PC-3 (cell line): ENCODE data around the gene PTPRN2. TPM values are rescaled to one million over a fixed set of nuclear protein-coding genes. Genes with fewer than 3 reads are reported as not detected.

Source experiments
- ATAC-seq: fragments of 200-7000 bp; cut with Tn5 transposase; 2 replicates; pipeline ENCODE4 v1.9.1; 2020; ENCODE audit warnings: mild to moderate bottlenecking, moderate library complexity
- BruUV-seq: library from RNA; stranded (reverse); fragments of 400-500 nt; replicated peaks from 2 replicates; lab custom pipeline; 2021; lab: Mats Ljungman, UMichigan
- CTCF ChIA-PET: fragments of 300-600 bp; sonication (Branson Sonifier 250); formaldehyde crosslinking; loops from one replicate; lab custom pipeline; 2022; ENCODE audit warnings: antibody characterized with exemption; lab: Charles Lee
- POLR2A ChIA-PET: fragments of 300-600 bp; sonication (Branson Sonifier 250); formaldehyde crosslinking; loops from one replicate; lab custom pipeline; 2022; ENCODE audit warnings: antibody characterized with exemption; ENCODE audit not compliant: unreplicated experiment; lab: Charles Lee
- DNase-seq: peaks from one replicate; pipeline ENCODE4 v3.0.0-alpha.2; 2015
- H2AFZ ChIP-seq: fragments of 300-600 bp; sonication (generic); 2 replicates; pipeline ENCODE4 v1.6.0; 2016; ENCODE audit warnings: antibody characterized with exemption, low read length
- H3F3A ChIP-seq: fragments of 300-600 bp; sonication (generic); one replicate; pipeline ENCODE4 v1.6.0; 2017; ENCODE audit warnings: antibody characterized with exemption, low read length, control low read depth, mild to moderate bottlenecking; ENCODE audit not compliant: unreplicated experiment
- H3K27ac ChIP-seq: fragments of 300-600 bp; sonication (generic); 2 replicates; pipeline ENCODE4 v1.5.1; 2016; ENCODE audit warnings: mild to moderate bottlenecking, low read length
- H3K27me3 ChIP-seq: fragments of 300-600 bp; sonication (generic); 2 replicates; pipeline ENCODE4 v1.6.1; 2016; ENCODE audit warnings: low read length, mixed read lengths
- H3K36me3 ChIP-seq: fragments of 300-600 bp; sonication (generic); 2 replicates; pipeline ENCODE4 v1.6.1; 2016; ENCODE audit warnings: low read depth, mixed run types, low read length, mixed read lengths
- H3K4me1 ChIP-seq: fragments of 300-600 bp; sonication (generic); 2 replicates; pipeline ENCODE4 v1.5.1; 2016; ENCODE audit warnings: low read length; ENCODE audit not compliant: insufficient read depth
- H3K4me2 ChIP-seq: fragments of 300-600 bp; sonication (generic); 2 replicates; pipeline ENCODE4 v1.6.0; 2016; ENCODE audit warnings: low read length
- H3K4me3 ChIP-seq: fragments of 300-600 bp; sonication (generic); 2 replicates; pipeline ENCODE4 v1.5.1; 2016; ENCODE audit warnings: mild to moderate bottlenecking, low read length, mixed read lengths
- H3K79me2 ChIP-seq: fragments of 300-600 bp; sonication (generic); 2 replicates; pipeline ENCODE4 v1.6.1; 2017; ENCODE audit warnings: low read length, mixed read lengths
- H3K9ac ChIP-seq: fragments of 300-600 bp; sonication (generic); 2 replicates; pipeline ENCODE4 v1.6.0; 2016; ENCODE audit warnings: mild to moderate bottlenecking, low read length
- H3K9me2 ChIP-seq: fragments of 300-600 bp; sonication (generic); replicated peaks from 2 replicates; pipeline ENCODE4 v1.6.1; 2016; ENCODE audit warnings: mixed run types, low read length, mixed read lengths
- H3K9me3 ChIP-seq: fragments of 300-600 bp; sonication (generic); 2 replicates; pipeline ENCODE4 v1.6.1; 2016; ENCODE audit warnings: low read length, mixed read lengths
- H4K20me1 ChIP-seq: fragments of 300-600 bp; sonication (generic); 2 replicates; pipeline ENCODE4 v1.6.1; 2016; ENCODE audit warnings: low read length, mixed read lengths
- CTCF ChIP-seq: fragments of 300-600 bp; sonication (generic); conservative IDR thresholded peaks from 2 replicates; pipeline ENCODE4 v1.5.1; 2017; ENCODE audit warnings: antibody characterized with exemption, low read depth, mild to moderate bottlenecking, low read length
- EZH2 ChIP-seq: fragments of 300-600 bp; sonication (generic); IDR thresholded peaks from one replicate; pipeline ENCODE4 v1.6.1; 2017; ENCODE audit warnings: antibody characterized with exemption, mild to moderate bottlenecking, low read length; ENCODE audit not compliant: unreplicated experiment
- EZH2phosphoT487 ChIP-seq: fragments of 300-600 bp; sonication (generic); IDR thresholded peaks from 2 replicates; pipeline ENCODE4 v1.6.1; 2018; ENCODE audit warnings: mild to moderate bottlenecking, antibody characterized with exemption, low read length, borderline replicate concordance
- intact Hi-C: fragments of 100-400 bp; cut with micrococcal nuclease; formaldehyde crosslinking; loops from 2 replicates; pipeline ENCODE4 v1.9.0; 2023
- total RNA-seq: library from RNA; depleted of rRNA; stranded (reverse); fragments of >200 nt; gene quantifications from 2 replicates; pipeline ENCODE4 v1.2.3, GENCODE V29; 2014

Gene PTPRN2
- total RNA-seq, 1 experiment from 2014 or later: 3.2 TPM

- Histone ChIP-seq H3K9me2 (no peaks in the 10 kb centered on the region), H3F3A (no peaks in the 10 kb centered on the region), H3K27me3 (peaks cover 32% of the 10 kb centered on the region), H3K4me3 (no peak overlapping the region), H2AFZ (no peak overlapping the region), H3K9ac (no peak overlapping the region), H3K27ac (no peak overlapping the region), H4K20me1 (no peaks in the 10 kb centered on the region), H3K9me3 (no peaks in the 10 kb centered on the region), H3K36me3 (no peaks in the 10 kb centered on the region), H3K4me2 (no peak overlapping the region), H3K79me2 (no peaks in the 10 kb centered on the region), H3K4me1 (no peaks in the 10 kb centered on the region)
- ChIA-PET POLR2A (no interaction called here), CTCF (no interaction called here)
- no peak for TF ChIP-seq CTCF
- TF ChIP-seq EZH2: no peak
- no peak for TF ChIP-seq EZH2phosphoT487
- ATAC-seq (no peak), DNase-seq (no peak)
- intact Hi-C loops: no loop called here
- no TSS peak for BruUV-seq
These were observed 756.3 kb downstream of the PTPRN2 start for GRCh38 chr7:157831143-157831905.

- no peaks in the 10 kb centered on the region for H3F3A ChIP-seq
- no peaks in the 10 kb centered on the region for H4K20me1 ChIP-seq
- intact Hi-C loops: no loop called here
- no peaks in the 10 kb centered on the region for H3K36me3 ChIP-seq
- BruUV-seq: no TSS peak
- ChIA-PET CTCF (no interaction called here), POLR2A (no interaction called here)
- peaks cover 29% of the 10 kb centered on the region for H3K27me3 ChIP-seq
- no peak overlapping the region for H3K4me3 ChIP-seq
- ATAC-seq: no peak
- H3K79me2 ChIP-seq: no peaks in the 10 kb centered on the region
- no peaks in the 10 kb centered on the region for H3K9me2 ChIP-seq
- no peak overlapping the region for H3K9ac ChIP-seq
- no peaks in the 10 kb centered on the region for H3K9me3 ChIP-seq
- TF ChIP-seq EZH2phosphoT487 (no peak), EZH2 (no peak), CTCF (no peak)
- no peaks in the 10 kb centered on the region for H3K4me1 ChIP-seq
- no peak overlapping the region for H3K4me2 ChIP-seq
- no peak overlapping the region for H3K27ac ChIP-seq
- H2AFZ ChIP-seq: no peak overlapping the region
- no peak for DNase-seq
These were observed 757.3 kb downstream of the PTPRN2 start for GRCh38 chr7:157830331-157830730.

DNA sequence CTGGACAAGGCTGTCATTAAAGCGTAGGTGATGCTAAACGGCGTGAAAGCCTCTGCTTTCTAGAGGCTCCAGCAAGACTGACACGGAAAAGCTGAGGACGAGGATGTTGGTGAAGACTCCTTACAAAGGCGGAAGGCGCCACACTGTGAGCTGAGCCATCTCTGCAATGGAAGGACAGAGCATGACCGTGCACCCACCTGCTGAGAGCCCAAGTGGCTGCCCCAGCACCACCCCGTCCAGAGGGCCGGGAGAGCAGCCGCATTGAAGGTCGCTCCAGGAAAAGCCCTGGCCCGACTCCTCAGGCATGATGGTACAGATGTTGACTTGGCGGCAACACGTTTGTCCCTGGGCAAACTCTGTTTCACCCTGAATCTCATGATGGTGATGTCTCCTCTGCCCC, 758.1 kb downstream of the PTPRN2 start:
- intact Hi-C loops: no loop called here
- H3K4me3 ChIP-seq: no peak overlapping the region
- ChIA-PET CTCF (interaction anchor here (0.6 kb wide), 1 partner anchor 290 kb away, joined by 3 read pairs; no protein-coding TSS in a partner anchor), POLR2A (no interaction called here)
- H3K4me1 ChIP-seq: no peaks in the 10 kb centered on the region
- ATAC-seq: no peak
- no peaks in the 10 kb centered on the region for H3K9me2 ChIP-seq
- H2AFZ ChIP-seq: no peak overlapping the region
- no TSS peak for BruUV-seq
- no peaks in the 10 kb centered on the region for H4K20me1 ChIP-seq
- H3K36me3 ChIP-seq: no peaks in the 10 kb centered on the region
- DNase-seq: no peak
- H3K9me3 ChIP-seq: no peaks in the 10 kb centered on the region
- peaks cover 22% of the 10 kb centered on the region for H3K27me3 ChIP-seq
- H3K4me2 ChIP-seq: no peak overlapping the region
- no peak overlapping the region for H3K9ac ChIP-seq
- no peak overlapping the region for H3K27ac ChIP-seq
- no peaks in the 10 kb centered on the region for H3K79me2 ChIP-seq
- H3F3A ChIP-seq: no peaks in the 10 kb centered on the region
- no peak for TF ChIP-seq CTCF
- no peak for TF ChIP-seq EZH2
- no peak for TF ChIP-seq EZH2phosphoT487
